NCI-H2029 treated with DMSO at 0.1 percent for 48 hours (cell line): ENCODE measurements around the gene TBC1D22B.
"Not testable (repeated sequence)": the region's sequence is repeated elsewhere in the genome, so short reads cannot be mapped to it uniquely, and the experiment has no call there.

Source experiments
- DNase-seq: peaks from one replicate; lab custom pipeline; 2025; lab: John Stamatoyannopoulos, UW

TBC1D22B gene

DNA sequence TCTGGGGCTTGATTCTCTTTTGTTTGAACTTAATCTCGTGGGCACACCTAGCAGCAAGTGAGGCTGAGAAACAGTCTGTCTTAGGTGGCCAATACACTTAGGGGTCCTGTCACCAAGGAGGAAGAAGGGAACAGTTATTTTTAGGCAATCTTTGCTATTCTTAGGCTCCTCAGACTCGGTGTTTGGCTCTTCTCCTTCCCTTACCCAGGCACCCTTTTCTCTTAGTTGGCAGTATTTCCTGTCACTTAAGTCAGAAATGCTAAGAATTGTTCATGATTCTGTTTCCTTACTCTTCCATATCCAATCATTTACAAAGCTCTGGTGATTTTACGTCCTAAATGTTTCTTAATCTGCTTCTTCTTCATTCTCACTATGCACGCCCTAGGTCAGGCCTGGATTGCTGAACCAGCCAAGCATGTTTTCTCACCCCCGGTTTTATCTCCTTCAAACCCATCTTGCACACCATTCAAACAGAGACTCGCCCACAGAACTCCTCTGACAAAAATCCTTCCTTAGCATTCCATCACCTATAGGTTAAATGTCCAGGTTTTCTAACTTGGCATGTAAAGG, 45.6 kb downstream of the TBC1D22B start:
- DNase-seq, result no peak

DNA sequence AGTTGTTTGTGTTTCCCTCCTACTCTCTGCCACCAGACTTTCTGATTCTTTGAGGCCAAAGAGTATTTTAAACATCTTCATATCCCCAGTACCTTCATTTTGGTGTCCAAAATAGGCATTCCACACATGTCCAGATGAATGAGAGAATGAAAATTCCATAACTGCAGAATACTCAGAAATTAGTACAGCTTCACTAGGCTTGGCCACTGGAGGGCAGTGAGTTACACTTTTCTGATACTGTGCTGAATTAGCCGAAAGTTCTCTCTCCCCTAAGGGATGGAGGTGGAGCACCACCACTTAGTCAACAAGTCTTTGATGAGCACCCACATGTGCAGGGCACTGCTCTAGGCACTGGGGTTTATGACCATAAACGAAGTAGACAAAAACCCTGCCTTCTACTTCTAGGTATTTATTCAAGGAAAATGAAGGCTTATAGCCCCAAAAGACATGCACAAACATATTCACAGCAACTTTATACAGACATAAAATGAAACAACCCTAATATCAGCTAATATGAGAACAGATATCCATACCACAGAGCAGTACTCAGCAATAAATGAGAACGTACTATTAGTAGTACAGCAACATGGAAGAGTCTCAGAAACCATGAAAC, 46.4 kb downstream of the TBC1D22B start:
- no peak for DNase-seq

DNA sequence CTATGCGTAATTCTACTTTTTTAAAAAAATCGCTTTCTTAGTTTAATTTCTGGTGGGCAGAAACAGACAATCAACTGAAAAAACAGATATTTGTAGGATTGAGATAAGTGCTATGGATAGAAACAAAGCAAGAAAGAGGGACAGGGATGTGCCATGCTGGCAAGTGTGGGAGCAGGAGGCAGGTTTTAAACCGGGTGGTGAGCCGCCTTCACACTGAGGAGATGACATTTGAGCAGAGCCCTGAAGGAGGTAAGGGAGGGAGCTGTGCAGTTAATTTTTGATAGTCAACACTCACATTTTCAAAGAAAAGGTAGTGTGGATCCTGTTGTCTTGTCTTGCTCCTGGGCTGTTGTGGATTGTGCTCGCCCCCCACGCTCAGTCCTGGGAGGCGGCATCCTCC, 47.2 kb downstream of the TBC1D22B start:
- no peak for DNase-seq

DNA sequence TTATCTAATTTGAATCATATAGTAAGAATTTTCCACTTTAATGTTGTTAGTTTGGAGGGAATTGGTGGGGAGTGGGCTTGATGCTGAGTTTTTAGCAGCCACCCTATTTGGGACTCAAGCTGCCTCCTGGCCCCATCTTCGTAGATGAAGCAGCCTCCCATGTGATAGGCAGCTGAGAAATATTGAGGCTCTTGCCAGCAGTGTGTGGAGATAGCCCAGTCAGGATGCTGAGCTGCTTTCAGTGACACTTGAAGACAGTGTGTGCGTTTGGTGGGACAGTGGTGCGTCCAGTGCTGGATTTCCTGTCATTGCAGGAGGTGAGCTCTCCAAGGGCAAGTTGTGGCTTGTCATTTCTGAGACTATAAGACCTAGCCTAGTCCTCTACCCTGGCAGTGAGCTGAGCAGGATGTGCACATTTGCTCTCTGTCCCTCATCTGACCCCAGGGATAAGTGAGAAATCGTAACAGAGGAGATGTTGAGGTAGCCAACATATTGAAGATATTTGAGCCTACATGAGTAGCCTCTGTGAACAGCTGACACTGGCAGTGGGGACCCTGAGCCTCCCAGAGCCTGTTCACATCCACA, 48.4 kb downstream of the TBC1D22B start:
- no peak for DNase-seq

DNA sequence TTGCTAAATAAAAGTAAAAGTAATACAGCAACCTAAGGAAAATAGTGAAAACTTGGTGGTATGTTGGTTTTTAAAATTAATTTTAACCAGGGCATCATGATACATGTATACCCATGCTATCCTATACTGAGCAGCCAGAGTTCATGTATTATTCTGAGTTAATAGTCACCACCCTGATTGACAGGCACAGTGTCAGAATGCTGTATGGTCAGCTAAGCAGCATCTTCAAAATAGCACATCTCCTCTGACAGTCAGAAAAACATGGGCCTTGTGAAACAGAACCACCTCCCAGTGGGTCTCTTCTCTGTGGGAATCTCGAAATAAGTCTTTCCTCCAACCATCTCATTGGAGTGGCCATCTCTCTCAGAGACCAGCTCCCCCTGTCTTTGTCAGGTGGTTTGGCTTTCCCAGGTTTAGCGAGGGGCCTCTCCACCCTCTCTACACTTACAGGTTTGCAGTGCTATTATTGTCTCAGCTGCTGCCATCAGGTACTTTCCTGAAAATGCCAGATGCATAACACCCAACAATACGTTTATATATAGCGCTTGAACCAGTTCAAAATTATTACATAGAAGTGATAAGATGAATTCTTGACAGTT, 49.2 kb downstream of the TBC1D22B start:
- no peak for DNase-seq

DNA sequence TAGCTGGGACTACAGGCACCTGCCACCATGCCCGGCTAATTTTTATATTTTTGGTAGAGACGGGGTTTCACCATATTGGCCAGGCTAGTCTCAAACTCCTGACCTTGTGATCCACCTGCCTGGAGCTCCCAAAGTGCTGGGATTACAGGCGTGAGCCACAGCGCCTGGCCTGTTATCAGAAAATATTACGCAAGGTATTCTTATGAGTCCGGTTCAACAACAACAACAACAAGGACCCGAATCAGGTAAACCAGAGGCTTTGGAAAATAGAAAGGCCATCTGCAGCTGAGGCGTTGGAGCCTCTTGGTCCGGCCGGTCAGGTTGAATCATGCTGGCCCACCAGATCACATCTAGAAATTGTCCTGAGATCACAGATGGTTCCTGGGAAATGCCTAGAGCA, 49.9 kb downstream of the TBC1D22B start:
- DNase-seq, result not testable (repeated sequence)

DNA sequence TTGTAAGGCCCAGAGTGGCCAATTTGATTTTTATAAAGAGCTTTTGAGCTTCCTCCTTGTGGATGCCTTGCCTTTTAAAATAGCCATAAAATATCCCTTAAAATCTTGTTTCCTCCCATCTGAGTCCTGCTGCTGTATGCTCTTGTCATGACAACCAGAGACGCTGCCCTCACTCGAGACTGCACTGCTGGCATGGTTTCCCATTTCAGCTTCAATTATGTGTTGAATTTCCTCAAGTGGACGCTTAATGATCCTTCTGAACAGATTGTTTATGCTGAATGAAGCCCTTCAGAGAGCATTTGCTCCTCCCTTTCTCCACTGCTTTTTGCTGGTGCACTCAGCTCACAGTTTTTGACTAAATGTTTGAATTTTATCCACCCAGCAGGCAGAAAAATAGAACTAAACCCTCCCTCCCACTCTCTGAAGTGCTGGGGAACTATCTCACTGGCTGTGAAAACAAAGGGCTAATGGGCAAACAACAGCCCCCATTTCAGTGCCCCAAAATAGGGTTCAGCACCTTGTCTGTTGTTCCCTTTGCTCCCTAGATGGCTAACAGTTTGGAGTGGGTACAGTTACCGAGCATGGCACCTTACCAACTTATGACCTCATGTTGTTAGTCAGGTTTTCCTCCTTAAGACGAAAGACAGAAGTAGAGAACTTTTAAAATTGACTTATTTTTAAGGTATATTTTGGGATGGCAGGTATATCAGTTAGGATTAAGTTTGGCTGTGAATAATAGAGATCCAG, 50.7 kb downstream of the TBC1D22B start:
- peak; percentile 96 for DNase-seq

DNA sequence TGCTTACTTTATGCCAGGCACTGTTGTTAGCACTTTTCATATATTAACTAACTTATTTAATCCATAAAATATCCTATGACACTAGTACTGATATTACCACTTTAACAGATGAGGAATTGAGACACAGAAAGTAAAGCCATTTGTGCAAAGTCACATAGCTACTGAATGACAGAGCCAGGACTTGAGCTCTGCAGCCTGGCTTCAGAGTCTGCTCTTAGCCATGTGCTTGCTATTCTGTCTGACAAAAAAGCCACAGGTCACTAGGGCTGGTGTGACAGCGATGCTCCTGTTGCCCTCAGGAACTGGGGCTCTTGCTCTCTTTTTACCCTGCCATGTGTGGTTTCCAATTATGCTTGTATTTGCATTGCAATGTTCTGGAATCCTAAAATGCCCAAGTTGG, 51.5 kb downstream of the TBC1D22B start:
- DNase-seq, result no peak

DNA sequence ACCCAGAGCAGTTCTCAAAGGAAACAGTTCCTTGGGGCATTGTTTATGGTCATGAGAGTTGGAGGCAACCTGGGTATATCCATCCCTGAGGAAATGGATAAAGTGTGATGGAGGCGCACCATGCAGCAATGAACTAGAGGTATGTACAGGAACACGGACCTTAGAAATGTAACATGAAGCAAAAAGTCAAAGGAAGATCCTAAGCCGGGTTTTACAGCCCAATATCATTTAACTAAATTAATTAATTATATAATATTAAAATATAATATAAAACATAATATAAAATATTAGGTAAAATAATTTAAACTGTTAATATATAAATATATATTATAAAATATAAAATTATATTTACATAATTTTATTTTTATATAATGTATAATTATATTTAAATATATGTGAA, 52.1 kb downstream of the TBC1D22B start:
- DNase-seq, result no peak

DNA sequence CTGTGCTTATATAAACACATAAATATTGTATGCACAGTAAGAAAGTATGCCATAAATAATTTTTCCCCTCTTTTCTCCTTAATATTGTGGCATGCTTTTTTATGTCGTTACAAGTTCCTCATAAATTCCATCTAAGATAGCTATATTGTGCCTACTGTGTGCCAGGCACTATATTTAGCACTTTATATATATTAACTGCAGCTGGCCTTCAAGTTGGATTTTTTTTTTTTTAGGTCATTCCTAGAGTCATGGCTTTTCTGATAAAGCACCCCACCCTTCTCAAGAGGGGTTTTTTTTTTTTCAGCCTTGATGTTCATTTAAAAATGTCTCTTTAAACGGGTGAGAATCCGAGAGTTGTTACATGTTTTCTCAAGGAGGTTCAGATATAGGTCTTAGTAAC, 53.4 kb downstream of the TBC1D22B start:
- DNase-seq, result no peak

DNA sequence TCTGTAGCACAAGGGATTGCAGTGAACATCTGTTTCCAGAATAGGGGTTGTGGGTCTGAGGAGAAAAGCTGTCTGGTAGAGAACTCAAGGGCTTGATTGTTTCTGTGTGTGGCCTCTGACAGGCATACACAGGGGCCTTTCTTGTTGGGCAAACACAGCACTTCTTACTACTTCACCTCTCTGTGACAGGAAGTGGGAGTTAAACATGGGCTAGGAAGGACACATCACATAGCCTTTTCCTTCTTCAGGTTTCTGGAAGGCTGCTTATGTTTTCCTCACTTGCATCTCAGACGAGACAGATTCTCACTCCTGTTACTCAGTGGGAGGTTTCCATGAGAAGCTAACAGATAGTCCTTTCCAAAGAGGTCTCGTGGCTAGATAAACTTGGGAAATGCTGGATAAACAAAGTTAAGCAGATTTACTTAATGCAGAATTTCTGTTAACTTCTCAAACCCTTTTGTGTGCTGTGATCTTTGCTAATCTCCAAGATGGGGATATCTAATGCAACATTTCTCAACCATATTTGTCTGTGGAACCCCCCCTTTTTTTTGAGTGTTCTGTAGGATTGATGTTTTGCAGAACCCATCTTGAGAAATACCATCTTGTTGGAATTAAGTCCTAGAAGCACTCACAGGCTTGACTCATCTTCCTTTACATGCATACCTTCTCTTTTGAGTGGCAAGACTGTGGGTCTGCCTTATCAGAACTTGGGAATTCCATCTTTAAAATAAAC, 54.3 kb downstream of the TBC1D22B start:
- DNase-seq, result no peak

DNA sequence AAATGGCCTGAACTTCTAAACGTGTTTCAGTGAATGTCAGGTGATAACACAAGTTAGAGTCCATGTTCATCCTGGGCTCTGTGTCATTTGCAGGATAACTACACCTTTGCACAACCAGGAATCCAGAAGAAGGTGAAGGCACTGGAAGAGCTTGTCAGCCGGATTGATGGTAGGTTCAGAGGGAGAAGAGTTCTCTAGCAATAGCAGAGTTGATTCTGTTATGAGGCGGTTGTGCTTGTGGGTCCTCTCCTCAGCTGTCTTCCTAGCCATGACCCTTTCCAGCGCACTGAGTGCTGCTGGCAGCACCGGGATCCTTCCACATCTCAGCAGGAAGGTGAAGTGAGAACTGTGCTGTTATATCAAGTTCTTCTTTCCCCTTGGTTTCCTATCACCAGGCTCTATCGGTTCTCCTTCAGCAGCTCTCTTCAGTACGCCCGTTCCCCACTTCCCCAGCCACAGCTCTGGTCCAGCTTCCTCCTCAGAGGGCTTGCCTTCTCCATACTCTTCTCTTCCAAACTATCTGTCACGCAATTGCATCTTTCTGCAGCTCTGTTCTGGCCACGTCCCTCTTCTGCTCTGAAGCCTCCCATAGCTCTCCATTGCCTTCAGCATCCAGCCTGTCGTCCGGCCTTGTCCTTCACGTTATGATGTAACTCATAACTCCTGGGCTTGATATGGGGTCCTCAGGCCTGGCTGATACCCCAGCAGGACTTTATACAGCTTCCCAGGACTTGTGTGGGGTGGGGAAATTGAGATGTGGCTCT, 56.3 kb downstream of the TBC1D22B start:
- no peak for DNase-seq

DNA sequence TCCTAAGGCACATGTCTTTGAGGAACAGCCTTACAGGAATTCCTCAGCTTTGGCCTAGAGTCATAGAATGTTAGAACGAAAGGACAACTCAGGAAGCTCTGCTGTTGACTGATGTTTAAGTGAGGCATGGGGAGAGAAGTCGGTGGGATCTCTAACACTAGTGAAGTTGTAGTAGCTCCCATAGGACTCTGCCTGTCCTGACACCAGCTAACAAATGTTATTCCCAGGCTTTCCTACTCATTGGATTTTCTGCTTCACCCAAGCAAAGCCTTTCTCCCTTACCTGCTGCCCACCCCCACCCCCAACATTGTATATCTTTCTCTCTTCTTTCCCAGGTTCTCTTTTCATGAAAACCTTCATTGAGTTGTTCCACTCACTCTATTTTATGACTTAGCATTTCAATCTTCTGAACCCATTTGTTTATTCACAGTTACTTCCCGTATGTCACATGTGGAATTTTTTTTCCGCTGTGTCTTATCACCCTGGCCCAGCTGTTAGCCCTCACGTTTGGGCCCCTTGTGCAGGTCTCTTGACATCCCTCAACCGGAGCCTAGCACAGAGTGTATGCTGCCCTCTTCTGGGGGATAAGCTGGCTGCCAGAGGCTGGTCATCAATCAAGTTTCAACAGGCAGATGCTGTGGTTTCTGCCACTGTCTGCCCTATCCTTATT, 57.0 kb downstream of the TBC1D22B start:
- peak; percentile 51 for DNase-seq

DNA sequence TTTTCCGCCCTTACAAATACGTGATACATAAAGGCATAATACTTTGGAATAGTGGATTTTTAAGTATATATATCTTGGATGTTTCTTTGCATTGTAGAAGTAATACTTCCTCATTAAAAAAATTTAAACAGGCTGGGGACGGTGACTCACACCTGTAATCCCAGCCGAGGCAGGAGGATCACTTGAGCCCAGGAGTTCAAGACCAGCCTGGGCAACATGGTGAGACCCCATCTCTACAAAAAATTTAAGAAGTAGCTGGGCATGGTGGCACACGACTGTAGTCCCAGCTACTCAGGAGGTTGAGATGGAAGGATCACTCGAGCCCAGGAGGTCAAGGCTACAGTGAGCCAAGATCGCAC, 57.6 kb downstream of the TBC1D22B start:
- DNase-seq, result no peak

DNA sequence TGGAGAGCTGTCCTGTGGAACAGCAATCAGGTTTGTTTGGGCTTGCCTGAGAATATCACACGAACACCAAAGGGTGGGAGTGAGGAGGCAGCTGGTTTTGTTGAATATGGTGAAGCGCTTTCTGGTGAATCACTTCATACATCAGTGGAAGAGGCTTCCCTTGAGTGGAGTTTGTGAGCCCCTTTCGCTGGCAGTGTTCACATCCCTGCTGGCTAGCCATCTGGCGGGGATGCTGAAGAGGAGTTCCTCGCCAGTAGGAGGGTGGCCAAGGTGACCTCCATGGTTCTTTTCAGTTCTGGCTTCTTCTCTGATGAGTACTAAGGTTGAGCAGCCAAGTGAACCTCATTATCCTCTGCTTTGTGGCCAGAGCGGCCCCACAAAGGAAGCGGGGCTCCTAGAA, 58.5 kb downstream of the TBC1D22B start:
- no peak for DNase-seq

DNA sequence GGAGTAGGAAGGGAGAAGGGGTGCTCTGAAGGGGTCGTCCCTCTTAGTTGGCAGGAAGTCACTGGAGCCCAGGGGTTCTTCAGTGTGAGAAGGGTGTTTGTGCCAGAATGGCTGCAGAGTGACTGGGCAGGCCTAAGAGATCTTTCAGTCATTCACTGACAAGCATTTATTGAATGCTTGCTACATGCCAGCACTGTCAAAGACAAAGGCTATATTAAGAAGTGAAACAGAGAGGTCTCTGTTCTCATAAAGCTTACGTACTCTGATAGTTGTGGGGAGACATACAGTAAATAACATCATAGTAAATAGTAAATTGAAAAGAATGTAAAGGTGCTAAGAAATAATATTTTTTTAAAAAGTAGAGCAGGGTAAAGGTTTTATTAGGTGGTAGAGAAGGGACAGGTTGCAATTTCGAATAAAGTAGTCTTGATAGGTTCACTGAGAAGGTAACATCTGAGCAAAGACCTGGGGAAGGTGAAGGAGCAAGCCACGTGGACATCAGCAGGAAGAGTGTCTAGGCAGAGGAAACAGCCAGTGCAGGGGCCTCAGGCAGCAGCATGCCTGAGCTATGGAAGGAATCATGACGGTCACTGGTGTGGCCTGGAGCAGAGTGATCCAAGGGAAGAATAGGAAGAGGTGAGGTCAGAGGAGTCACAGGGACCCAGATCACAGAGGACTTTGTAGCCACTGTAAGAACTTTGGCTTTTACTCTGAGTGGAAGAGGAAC, 59.9 kb downstream of the TBC1D22B start:
- DNase-seq, result no peak

DNA sequence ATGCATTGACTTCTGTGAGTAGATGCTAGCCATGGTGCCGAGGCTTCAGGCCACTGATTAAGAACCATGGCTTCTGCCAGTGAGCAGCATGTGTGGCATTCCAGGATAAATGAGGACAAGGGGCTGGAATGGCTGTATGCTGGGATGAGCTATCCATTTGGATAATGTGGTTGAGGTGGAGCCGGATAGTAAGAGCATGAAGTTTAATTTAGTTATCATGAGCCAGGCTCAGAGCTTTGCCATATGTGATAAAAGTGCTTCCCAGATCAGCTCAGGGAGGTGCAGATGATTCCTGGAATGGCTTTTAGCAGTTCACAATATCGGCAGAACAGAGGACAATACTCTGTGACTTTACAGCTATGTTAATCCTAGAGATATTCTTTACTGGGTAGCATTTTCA, 61.6 kb downstream of the TBC1D22B start:
- no peak for DNase-seq

DNA sequence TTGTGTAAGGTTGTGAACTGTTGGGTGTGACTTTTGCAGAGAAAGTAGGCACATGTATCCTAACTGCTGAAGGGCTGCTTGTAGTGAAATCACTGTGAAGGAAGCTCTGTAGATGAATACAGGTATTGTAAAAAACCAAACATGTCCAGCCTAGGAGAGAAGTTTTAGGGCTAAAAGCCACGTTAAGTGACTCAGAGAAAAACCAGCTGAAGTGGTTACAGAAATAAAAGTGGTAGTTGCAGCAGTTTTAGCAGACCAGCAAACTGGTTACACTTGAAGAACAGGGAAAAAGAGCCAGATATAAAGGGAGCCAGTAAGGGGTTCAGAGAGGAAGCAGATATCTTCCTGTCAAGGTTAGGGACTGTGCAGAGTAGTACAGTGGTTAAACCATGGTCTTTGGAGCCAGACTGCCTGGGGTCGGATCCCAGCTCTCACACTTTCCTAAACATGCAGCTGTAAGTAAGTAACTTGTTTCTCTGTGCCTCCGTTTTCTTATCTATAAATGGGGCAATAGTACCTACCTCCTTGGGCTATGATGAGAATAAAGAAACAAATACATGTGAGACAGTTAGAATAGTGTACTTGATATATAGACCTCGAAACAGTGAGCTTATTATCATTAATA, 62.4 kb downstream of the TBC1D22B start:
- no peak for DNase-seq

DNA sequence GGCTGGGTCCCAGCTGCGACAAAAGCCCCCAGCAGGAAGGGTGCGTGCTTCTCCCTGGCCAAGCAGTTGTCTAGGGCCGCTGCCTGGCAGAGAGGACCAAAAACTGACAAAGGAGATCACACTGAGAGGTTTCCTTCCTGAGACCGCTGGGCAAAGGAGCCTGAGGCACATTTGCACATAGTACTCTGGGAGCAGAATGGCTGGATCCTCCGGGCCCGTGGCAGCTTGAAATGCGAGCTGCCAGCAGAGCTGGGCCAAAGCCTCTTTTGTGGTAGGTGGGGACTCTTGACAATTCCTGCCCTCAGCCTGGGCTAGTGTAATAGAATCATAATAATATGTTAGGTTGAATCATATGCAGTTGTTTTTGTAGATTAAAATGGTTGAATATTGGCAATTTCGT, 63.1 kb downstream of the TBC1D22B start:
- DNase-seq, result peak; percentile 48

DNA sequence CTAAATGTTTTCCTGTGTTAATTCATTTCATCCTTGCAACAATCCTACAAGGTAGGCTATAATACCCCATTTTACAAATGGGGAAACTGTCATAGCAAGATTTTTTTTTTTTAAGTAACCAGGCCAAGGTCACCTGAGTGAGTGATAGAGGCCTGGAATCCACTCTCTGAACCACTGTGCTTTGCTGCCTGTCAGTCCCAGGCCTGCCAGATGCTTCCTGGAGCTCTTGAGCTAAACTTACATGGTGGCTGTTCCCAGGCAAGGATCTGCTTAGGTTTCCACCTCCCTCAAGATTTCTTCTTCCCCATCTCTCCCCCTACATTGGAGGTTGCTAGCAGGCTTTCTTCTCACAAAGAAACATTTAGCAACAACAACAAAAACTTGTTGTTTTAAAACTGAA, 63.5 kb downstream of the TBC1D22B start:
- no peak for DNase-seq
